Measurements from ENCODE around the gene DGKD.
A peak's percentile ranks its signal among the peaks of the same experiment; 100 is the strongest.

The DGKD gene

GRCh38 chr2:233416706-233417105 is 62.4 kb downstream of the DGKD start (continued):
- TF ChIP-seq TSHZ2 (CRISPR knock-in tag; IDR thresholded peaks at IDR 0.05), result no peak

GRCh38 chr2:233417282-233417681 is 63.0 kb downstream of the DGKD start:
- TF ChIP-seq RARB (CRISPR knock-in tag; IDR thresholded peaks at IDR 0.05), result no peak
- ATAC-seq, result no peak

- ATAC-seq, result no peak
Measured at GRCh38 chr2:233418052-233418760, 63.9 kb downstream of the DGKD start.

GRCh38 chr2:233418761-233419546 is 64.7 kb downstream of the DGKD start:
- no peak for TF ChIP-seq ISL1 (CRISPR knock-in tag; IDR thresholded peaks at IDR 0.05)
- no peak for TF ChIP-seq GLIS3 (CRISPR knock-in tag; IDR thresholded peaks at IDR 0.05)
- TF ChIP-seq ZFP30 (CRISPR knock-in tag; IDR thresholded peaks at IDR 0.05), result no peak
- no peak for TF ChIP-seq ZC3H10 (CRISPR knock-in tag; IDR thresholded peaks at IDR 0.05)
- TF ChIP-seq RARB (CRISPR knock-in tag; IDR thresholded peaks at IDR 0.05), result no peak
- TF ChIP-seq ZNF8 (CRISPR knock-in tag; IDR thresholded peaks at IDR 0.05), result no peak
- TF ChIP-seq CSDC2 (CRISPR knock-in tag; IDR thresholded peaks at IDR 0.05), result no peak
- no peak for TF ChIP-seq ZFP3 (CRISPR knock-in tag; IDR thresholded peaks at IDR 0.05)
- TF ChIP-seq ZNF70 (CRISPR knock-in tag; IDR thresholded peaks at IDR 0.05), result no peak
- TF ChIP-seq PATZ1 (CRISPR knock-in tag; IDR thresholded peaks at IDR 0.05; ENCODE audit: borderline replicate concordance), result no peak
- TF ChIP-seq SNAI2 (CRISPR knock-in tag; IDR thresholded peaks at IDR 0.05), result no peak
- no peak for TF ChIP-seq CREB5 (CRISPR knock-in tag; IDR thresholded peaks at IDR 0.05; ENCODE audit: low read depth)
- no peak for TF ChIP-seq OSR1 (CRISPR knock-in tag; IDR thresholded peaks at IDR 0.05)
- no peak for TF ChIP-seq ARNTL (CRISPR knock-in tag; IDR thresholded peaks at IDR 0.05; ENCODE audit: borderline replicate concordance, low read depth)
- no peak for TF ChIP-seq BACH2 (CRISPR knock-in tag; IDR thresholded peaks at IDR 0.05; ENCODE audit: borderline replicate concordance)
- peak; percentile 39 for ATAC-seq

More at GRCh38 chr2:233418052-233418760, 63.9 kb downstream of the DGKD start:
- TF ChIP-seq CSDC2 (CRISPR knock-in tag; IDR thresholded peaks at IDR 0.05), result no peak
- TF ChIP-seq ZNF565 (CRISPR knock-in tag; conservative IDR thresholded peaks at IDR 0.05; ENCODE audit: low read depth), result no peak
- no peak for TF ChIP-seq ZC3H10 (CRISPR knock-in tag; IDR thresholded peaks at IDR 0.05)
- no peak for TF ChIP-seq ARNTL (CRISPR knock-in tag; IDR thresholded peaks at IDR 0.05; ENCODE audit: borderline replicate concordance, low read depth)
- no peak for TF ChIP-seq ISL1 (CRISPR knock-in tag; IDR thresholded peaks at IDR 0.05)
- TF ChIP-seq RARB (CRISPR knock-in tag; IDR thresholded peaks at IDR 0.05), result no peak
- TF ChIP-seq TCF4 (CRISPR knock-in tag; IDR thresholded peaks at IDR 0.05; ENCODE audit: borderline replicate concordance), result no peak
- no peak for TF ChIP-seq SNAI2 (CRISPR knock-in tag; IDR thresholded peaks at IDR 0.05)
- no peak for TF ChIP-seq ZFP30 (CRISPR knock-in tag; IDR thresholded peaks at IDR 0.05)
- no peak for TF ChIP-seq ZFP3 (CRISPR knock-in tag; IDR thresholded peaks at IDR 0.05)
- no peak for TF ChIP-seq GLIS3 (CRISPR knock-in tag; IDR thresholded peaks at IDR 0.05)
- no peak for TF ChIP-seq ZNF8 (CRISPR knock-in tag; IDR thresholded peaks at IDR 0.05)
- TF ChIP-seq BACH2 (CRISPR knock-in tag; IDR thresholded peaks at IDR 0.05; ENCODE audit: borderline replicate concordance), result no peak
- no peak for TF ChIP-seq CSRNP3 (CRISPR knock-in tag; IDR thresholded peaks at IDR 0.05)
- TF ChIP-seq CREB5 (CRISPR knock-in tag; IDR thresholded peaks at IDR 0.05; ENCODE audit: low read depth), result no peak

All from SK-N-SH treated with all-trans-retinoic acid at 6 μM for 48 hours (cell line).